H9 (cell line): ENCODE results near the gene AIFM2. TPM values are rescaled to one million over a fixed set of nuclear protein-coding genes. Genes with fewer than 3 reads are reported as not detected.

ENCODE experiments used
- DNase-seq: peaks from one replicate; pipeline ENCODE4 v3.0.0-alpha.2; 2017
- H2AFZ ChIP-seq: one replicate; pipeline ENCODE4 v1.6.1; 2013; ENCODE audit warnings: mild to moderate bottlenecking, low read length, control low read depth, moderate library complexity
- H2AK5ac ChIP-seq: 2 replicates; pipeline ENCODE4 v1.6.1; 2013; ENCODE audit warnings: low read length, control low read depth, mixed read lengths; ENCODE audit not compliant: insufficient read length
- H2BK120ac ChIP-seq: one replicate; pipeline ENCODE4 v1.6.1; 2013; ENCODE audit warnings: low read depth, mild to moderate bottlenecking, low read length, control low read depth, inconsistent platforms; ENCODE audit not compliant: poor library complexity, severe bottlenecking
- H2BK12ac ChIP-seq: 2 replicates; pipeline ENCODE4 v1.6.1; 2013; ENCODE audit warnings: low read length, control low read depth, mixed read lengths, low read depth; ENCODE audit not compliant: insufficient read length
- H2BK15ac ChIP-seq: 2 replicates; pipeline ENCODE4 v1.6.1; 2013; ENCODE audit warnings: low read depth, low read length, control low read depth
- H2BK20ac ChIP-seq: one replicate; pipeline ENCODE4 v1.6.1; 2013; ENCODE audit warnings: low read depth, mild to moderate bottlenecking, low read length, control low read depth, inconsistent platforms; ENCODE audit not compliant: poor library complexity, severe bottlenecking
- H2BK5ac ChIP-seq: 2 replicates; pipeline ENCODE4 v1.6.1; 2013; ENCODE audit warnings: low read length, control low read depth, mixed read lengths; ENCODE audit not compliant: insufficient read length
- H3K14ac ChIP-seq: 2 replicates; pipeline ENCODE4 v1.6.1; 2013; ENCODE audit warnings: low read length, control low read depth; ENCODE audit not compliant: insufficient read depth
- H3K18ac ChIP-seq: 2 replicates; pipeline ENCODE4 v1.6.1; 2013; ENCODE audit warnings: low read depth, mild to moderate bottlenecking, mixed read lengths, low read length, control low read depth; ENCODE audit not compliant: insufficient read length
- H3K23ac ChIP-seq: 2 replicates; pipeline ENCODE4 v1.6.1; 2013; ENCODE audit warnings: low read length, control low read depth, mixed read lengths, low read depth; ENCODE audit not compliant: insufficient read length
- H3K23me2 ChIP-seq: 2 replicates; pipeline ENCODE4 v1.6.1; 2013; ENCODE audit warnings: low read depth, mild to moderate bottlenecking, mixed read lengths, low read length, control low read depth; ENCODE audit not compliant: insufficient read length, poor library complexity, severe bottlenecking
- H3K27ac ChIP-seq: 2 replicates; pipeline ENCODE4 v1.5.1; 2013; ENCODE audit warnings: low read length, control low read depth, mixed read lengths, low read depth; ENCODE audit not compliant: insufficient read length
- H3K27me3 ChIP-seq: 2 replicates; pipeline ENCODE4 v1.6.1; 2013; ENCODE audit warnings: low read length, control low read depth, inconsistent platforms; ENCODE audit not compliant: insufficient read depth
- H3K4ac ChIP-seq: 2 replicates; pipeline ENCODE4 v1.6.1; 2013; ENCODE audit warnings: low read depth, mild to moderate bottlenecking, control low read depth, inconsistent platforms, low read length, moderate library complexity
- H3K4me1 ChIP-seq: 2 replicates; pipeline ENCODE4 v1.6.1; 2013; ENCODE audit warnings: low read length, control low read depth, inconsistent platforms; ENCODE audit not compliant: insufficient read depth
- H3K4me2 ChIP-seq: 2 replicates; pipeline ENCODE4 v1.6.1; 2013; ENCODE audit warnings: low read length, control low read depth, mixed read lengths; ENCODE audit not compliant: insufficient read length, insufficient read depth
- H3K56ac ChIP-seq: 2 replicates; pipeline ENCODE4 v1.6.1; 2013; ENCODE audit warnings: low read depth, mild to moderate bottlenecking, mixed read lengths, low read length, control low read depth; ENCODE audit not compliant: insufficient read length
- H3K79me1 ChIP-seq: 2 replicates; pipeline ENCODE4 v1.6.1; 2013; ENCODE audit warnings: low read depth, mild to moderate bottlenecking, moderate library complexity, low read length, control low read depth, inconsistent platforms; ENCODE audit not compliant: insufficient read depth, poor library complexity, severe bottlenecking
- H3K79me2 ChIP-seq: 2 replicates; pipeline ENCODE4 v1.6.1; 2013; ENCODE audit warnings: low read length, control low read depth, inconsistent platforms; ENCODE audit not compliant: insufficient read depth
- H3K9ac ChIP-seq: 2 replicates; pipeline ENCODE4 v1.6.1; 2013; ENCODE audit warnings: low read length, control low read depth, mixed read lengths; ENCODE audit not compliant: insufficient read length; ENCODE audit errors: extremely low read depth
- H3K9me3 ChIP-seq: one replicate; pipeline ENCODE4 v1.6.1; 2013; ENCODE audit warnings: low read depth, low read length, inconsistent platforms; ENCODE audit not compliant: control insufficient read depth
- H3T11ph ChIP-seq: one replicate; pipeline ENCODE4 v1.6.1; 2013; ENCODE audit warnings: mild to moderate bottlenecking, low read length, control low read depth, inconsistent platforms
- H4K20me1 ChIP-seq: one replicate; pipeline ENCODE4 v1.6.1; 2013; ENCODE audit not compliant: control insufficient read depth, insufficient read length, insufficient read depth
- H4K5ac ChIP-seq: 2 replicates; pipeline ENCODE4 v1.6.1; 2013; ENCODE audit warnings: low read depth, mild to moderate bottlenecking, mixed read lengths, low read length, control low read depth; ENCODE audit not compliant: insufficient read length
- H4K8ac ChIP-seq: replicated peaks from 2 replicates; pipeline ENCODE4 v1.6.1; 2013; ENCODE audit warnings: low read length, control low read depth, mixed read lengths, low read depth; ENCODE audit not compliant: insufficient read length
- H4K91ac ChIP-seq: 2 replicates; pipeline ENCODE4 v1.6.1; 2013; ENCODE audit warnings: low read depth, mild to moderate bottlenecking, moderate library complexity, mixed read lengths, low read length, control low read depth; ENCODE audit not compliant: insufficient read length
- H3K27ac Mint-ChIP-seq, 3 experiments: 2 replicates in 2 of 3; 3 replicates in 1 of 3; pipeline ENCODE4 v1.8.0; 2020 to 2021; ENCODE audit warnings: mixed read lengths in 3 of 3, mild to moderate bottlenecking in 1 of 3, moderate library complexity in 1 of 3
- H3K27me3 Mint-ChIP-seq: 2 replicates; pipeline ENCODE4 v1.8.0; 2021; ENCODE audit warnings: low read depth, mild to moderate bottlenecking, moderate library complexity, mixed read lengths
- H3K36me3 Mint-ChIP-seq, 3 experiments: 2 replicates in 2 of 3; 3 replicates in 1 of 3; pipeline ENCODE4 v1.8.0; 2020 to 2021; ENCODE audit warnings: low read depth in 3 of 3, mixed read lengths in 3 of 3; ENCODE audit not compliant: insufficient read depth in 1 of 3
- H3K4me1 Mint-ChIP-seq, 2 experiments: 2 replicates each; pipeline ENCODE4 v1.8.0; 2020; ENCODE audit warnings: mixed read lengths in 2 of 2
- H3K4me3 Mint-ChIP-seq, 2 experiments: 2 replicates in 1 of 2; 3 replicates in 1 of 2; pipeline ENCODE4 v1.8.0; 2020 to 2021; ENCODE audit warnings: mild to moderate bottlenecking in 2 of 2, mixed read lengths in 2 of 2, moderate library complexity in 1 of 2
- H3K9me3 Mint-ChIP-seq, 2 experiments: 2 replicates in 1 of 2; 3 replicates in 1 of 2; pipeline ENCODE4 v1.8.0; 2020; ENCODE audit warnings: mild to moderate bottlenecking in 2 of 2, mixed read lengths in 2 of 2, moderate library complexity in 1 of 2
- WGBS: extraction: QIAGEN DNeasy Blood & Tissue Kit; methylation state at CpG from one replicate; pipeline ENCODE4 v1.1.7; 2013; ENCODE audit warnings: missing lambda C conversion rate, low lambda C conversion rate, mixed read lengths; ENCODE audit not compliant: insufficient read length; ENCODE audit errors: extremely low coverage; 5-methylcytosine and 5-hydroxymethylcytosine counted together
- total RNA-seq: library from RNA; stranded (reverse); gene quantifications from 2 replicates; pipeline ENCODE4 v1.2.1, GENCODE V29; 2021
- TF ChIP-seq, protein P1 (sequence below): fragments of 200-600 bp; sonication (generic); conservative IDR thresholded peaks from 3 replicates; pipeline ENCODE4 v1.8.0; 2021; ENCODE audit warnings: antibody characterized with exemption, mild to moderate bottlenecking

AIFM2 gene
- total RNA-seq, 1 experiment from 2014 or later: 5.3 TPM

- Histone ChIP-seq H3K9ac (no peak overlapping the region), H4K8ac (no peak overlapping the region), H3K14ac (no peak overlapping the region), H3K79me2 (no peaks in the 10 kb centered on the region), H2BK120ac (no peak overlapping the region), H3K56ac (no peak overlapping the region), H2BK5ac (no peak overlapping the region), H2AFZ (no peak overlapping the region), H3K4ac (no peak overlapping the region), H4K91ac (no peak overlapping the region), H4K20me1 (peaks cover 2% of the 10 kb centered on the region), H3K27me3 (no peaks in the 10 kb centered on the region), H3K9me3 (no peaks in the 10 kb centered on the region), H2BK12ac (no peak overlapping the region), H3K79me1 (no peaks in the 10 kb centered on the region), H2AK5ac (no peak overlapping the region), H2BK15ac (no peak overlapping the region), H2BK20ac (no peak overlapping the region), H3K27ac (no peak overlapping the region), H3K4me2 (peak overlapping the region; percentile 68), H3K23me2 (peaks cover 14% of the 10 kb centered on the region), H3T11ph (no peak overlapping the region), H3K4me1 (0 out of 2 replicates have a peak, but pooled peaks cover 3% of the 10 kb centered on the region), H3K23ac (no peak overlapping the region), H4K5ac (no peak overlapping the region), H3K18ac (no peak overlapping the region)
- Mint-ChIP-seq H3K4me3 (peak overlapping the region; percentile 66 to 80; a peak in 4 of 5 replicates), H3K4me1 (peaks cover 11 to 12% of the 10 kb centered on the region in 2 experiments), H3K36me3 (peaks cover 15 to 22% (median 21%) of the 10 kb centered on the region in 3 experiments), H3K27me3 (no peaks in the 10 kb centered on the region), H3K27ac (peak overlapping the region in 2 of 3 experiments; percentile 91 to 96; a peak in 5 of 7 replicates), H3K9me3 (no peaks in the 10 kb centered on the region)
- DNase-seq: no peak
- TF ChIP-seq, protein P1, sequence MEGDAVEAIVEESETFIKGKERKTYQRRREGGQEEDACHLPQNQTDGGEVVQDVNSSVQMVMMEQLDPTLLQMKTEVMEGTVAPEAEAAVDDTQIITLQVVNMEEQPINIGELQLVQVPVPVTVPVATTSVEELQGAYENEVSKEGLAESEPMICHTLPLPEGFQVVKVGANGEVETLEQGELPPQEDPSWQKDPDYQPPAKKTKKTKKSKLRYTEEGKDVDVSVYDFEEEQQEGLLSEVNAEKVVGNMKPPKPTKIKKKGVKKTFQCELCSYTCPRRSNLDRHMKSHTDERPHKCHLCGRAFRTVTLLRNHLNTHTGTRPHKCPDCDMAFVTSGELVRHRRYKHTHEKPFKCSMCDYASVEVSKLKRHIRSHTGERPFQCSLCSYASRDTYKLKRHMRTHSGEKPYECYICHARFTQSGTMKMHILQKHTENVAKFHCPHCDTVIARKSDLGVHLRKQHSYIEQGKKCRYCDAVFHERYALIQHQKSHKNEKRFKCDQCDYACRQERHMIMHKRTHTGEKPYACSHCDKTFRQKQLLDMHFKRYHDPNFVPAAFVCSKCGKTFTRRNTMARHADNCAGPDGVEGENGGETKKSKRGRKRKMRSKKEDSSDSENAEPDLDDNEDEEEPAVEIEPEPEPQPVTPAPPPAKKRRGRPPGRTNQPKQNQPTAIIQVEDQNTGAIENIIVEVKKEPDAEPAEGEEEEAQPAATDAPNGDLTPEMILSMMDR: no peak
- no CpG with 5 or more reads among the region's 2 CpGs for WGBS
These were observed 14.6 kb upstream of the AIFM2 start for GRCh38 chr10:70147259-70147625.
